HL-60 (cell line): ENCODE data around the gene MELTF.

Experiments used
- DNase-seq, 2 experiments: peaks; one replicate each; pipeline ENCODE4 v3.0.0-alpha.2; 2010 to 2020; ENCODE audit warnings: low read depth in 1 of 2, low spot score in 1 of 2
- H3K27ac ChIP-seq: fragments of 250-450 bp; sonication (Bioruptor Pico); replicated peaks from 2 replicates; pipeline ENCODE4 v1.5.1; 2020; ENCODE audit warnings: mild to moderate bottlenecking, moderate library complexity
- H3K27me3 ChIP-seq: fragments of 250-450 bp; sonication (Bioruptor Pico); 2 replicates; pipeline ENCODE4 v1.5.1; 2021; ENCODE audit warnings: mild to moderate bottlenecking, moderate library complexity; ENCODE audit not compliant: insufficient read depth, poor library complexity, severe bottlenecking
- H3K4me3 ChIP-seq: replicated peaks from 2 replicates; pipeline ENCODE4 v1.5.1; 2011; ENCODE audit warnings: mild to moderate bottlenecking, control low read depth, low read length; ENCODE audit not compliant: insufficient read depth
- CTCF ChIP-seq: IDR thresholded peaks from one replicate; pipeline ENCODE4 v1.5.1; 2011; ENCODE audit warnings: low read length, control low read depth, inconsistent platforms; ENCODE audit not compliant: insufficient read depth
- GABPA ChIP-seq: IDR thresholded peaks from 2 replicates; pipeline ENCODE4 v1.6.1; 2012; ENCODE audit warnings: low read depth
- POLR2AphosphoS5 ChIP-seq: IDR thresholded peaks from 2 replicates; pipeline ENCODE4 v1.6.1; 2012; ENCODE audit warnings: low read depth
- REST ChIP-seq: IDR thresholded peaks from 2 replicates; pipeline ENCODE4 v1.6.1; 2012; ENCODE audit warnings: low read depth; ENCODE audit not compliant: insufficient replicate concordance
- SPI1 ChIP-seq: IDR thresholded peaks from 2 replicates; pipeline ENCODE4 v1.6.1; 2012; ENCODE audit warnings: low read depth, mild to moderate bottlenecking, borderline replicate concordance

The MELTF gene

GRCh38 chr3:196971094-196971698, 58.4 kb downstream of the MELTF start:
- no peak overlapping the region for H3K27ac ChIP-seq
- no peak overlapping the region for H3K4me3 ChIP-seq
- no peaks in the 10 kb centered on the region for H3K27me3 ChIP-seq
- TF ChIP-seq SPI1 (no peak), CTCF (no peak), POLR2AphosphoS5 (no peak), GABPA (no peak), REST (no peak)
- DNase-seq = no peak

- H3K27me3 ChIP-seq = no peaks in the 10 kb centered on the region
- DNase-seq = no peak
- no peak for TF ChIP-seq GABPA
- TF ChIP-seq SPI1 = no peak
- TF ChIP-seq CTCF = no peak
- TF ChIP-seq POLR2AphosphoS5 = no peak
- H3K4me3 ChIP-seq = no peak overlapping the region
- no peak overlapping the region for H3K27ac ChIP-seq
Observed at GRCh38 chr3:196970547-196971093, 59.0 kb downstream of the MELTF start.

GRCh38 chr3:196969660-196970546, 59.7 kb downstream of the MELTF start:
- Histone ChIP-seq H3K4me3 (peak overlapping the region; percentile 64), H3K27me3 (no peaks in the 10 kb centered on the region), H3K27ac (peak overlapping the region; percentile 97)
- peak; percentile 50 to 56 for DNase-seq
- no peak for TF ChIP-seq SPI1
- TF ChIP-seq GABPA = no peak
- peak; percentile 19 for TF ChIP-seq CTCF

DNA sequence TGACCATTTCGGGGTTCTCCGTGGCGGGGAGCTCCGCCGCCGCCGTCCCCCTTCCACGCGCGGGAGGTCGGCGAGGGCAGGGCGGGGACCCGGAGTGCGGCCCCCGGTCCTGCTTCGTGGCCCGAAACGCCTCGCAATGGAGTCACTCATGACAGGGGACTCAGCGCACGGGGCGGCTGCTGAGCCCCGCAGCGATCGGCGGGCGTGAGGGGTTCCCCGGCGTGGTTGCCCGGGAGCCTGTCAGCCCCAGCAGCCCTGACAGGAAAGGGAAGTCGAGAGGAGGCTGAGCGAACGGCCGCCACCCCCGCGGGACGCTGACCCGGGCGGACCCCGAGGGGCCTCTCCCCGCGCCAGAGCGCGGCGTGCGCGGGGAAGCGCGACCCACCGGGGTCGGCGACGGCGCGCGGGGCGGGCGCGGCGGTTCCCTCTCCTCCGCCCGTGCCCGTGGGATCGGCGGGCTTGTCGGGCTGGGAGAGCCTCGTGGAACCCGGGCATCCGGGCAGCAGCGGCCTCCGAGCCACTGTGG, 60.4 kb downstream of the MELTF start:
- TF ChIP-seq REST = no peak
- peak; percentile 57; the same call in 1 of the 2 replicates for TF ChIP-seq POLR2AphosphoS5
- TF ChIP-seq SPI1 = peak; percentile 35; the same call in 1 of the 2 replicates
- no peak for TF ChIP-seq CTCF
- peak; percentile 19; the same call in 1 of the 2 replicates for TF ChIP-seq GABPA

More for the DNA sequence above, 60.4 kb downstream of the MELTF start:
- no peaks in the 10 kb centered on the region for H3K27me3 ChIP-seq
- peak; percentile 41 to 70 for DNase-seq
- peak overlapping the region; percentile 64 for H3K4me3 ChIP-seq
- peak overlapping the region; percentile 97 for H3K27ac ChIP-seq
